GM19324 (cell line): ENCODE measurements around the gene TRIM72.
"Not testable (repeated sequence)": the region's sequence is repeated elsewhere in the genome, so short reads cannot be mapped to it uniquely, and the experiment has no call there.

Experiments
- ATAC-seq: cut with Tn5 transposase; IDR thresholded peaks from one replicate; pipeline ENCODE4 v1.9.1; 2021; ENCODE audit warnings: mild to moderate bottlenecking, moderate library complexity; ENCODE audit not compliant: unreplicated experiment, low FRiP score

Gene TRIM72

GRCh38 chr16:31213342-31213741 lies 577 bp upstream of the TRIM72 start:
- no peak for ATAC-seq

DNA sequence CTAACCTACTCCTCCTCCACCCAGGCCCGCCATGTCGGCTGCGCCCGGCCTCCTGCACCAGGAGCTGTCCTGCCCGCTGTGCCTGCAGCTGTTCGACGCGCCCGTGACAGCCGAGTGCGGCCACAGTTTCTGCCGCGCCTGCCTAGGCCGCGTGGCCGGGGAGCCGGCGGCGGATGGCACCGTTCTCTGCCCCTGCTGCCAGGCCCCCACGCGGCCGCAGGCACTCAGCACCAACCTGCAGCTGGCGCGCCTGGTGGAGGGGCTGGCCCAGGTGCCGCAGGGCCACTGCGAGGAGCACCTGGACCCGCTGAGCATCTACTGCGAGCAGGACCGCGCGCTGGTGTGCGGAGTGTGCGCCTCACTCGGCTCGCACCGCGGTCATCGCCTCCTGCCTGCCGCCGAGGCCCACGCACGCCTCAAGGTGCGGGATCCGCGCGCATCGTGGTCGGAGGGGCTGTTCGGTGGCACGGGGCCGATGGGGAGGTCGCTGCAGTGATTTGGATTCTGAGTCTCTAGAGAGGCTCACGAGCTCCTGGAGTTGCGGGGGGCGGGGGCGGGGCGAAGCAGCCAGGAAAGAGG lies 878 bp downstream of the TRIM72 start:
- ATAC-seq = no peak

DNA sequence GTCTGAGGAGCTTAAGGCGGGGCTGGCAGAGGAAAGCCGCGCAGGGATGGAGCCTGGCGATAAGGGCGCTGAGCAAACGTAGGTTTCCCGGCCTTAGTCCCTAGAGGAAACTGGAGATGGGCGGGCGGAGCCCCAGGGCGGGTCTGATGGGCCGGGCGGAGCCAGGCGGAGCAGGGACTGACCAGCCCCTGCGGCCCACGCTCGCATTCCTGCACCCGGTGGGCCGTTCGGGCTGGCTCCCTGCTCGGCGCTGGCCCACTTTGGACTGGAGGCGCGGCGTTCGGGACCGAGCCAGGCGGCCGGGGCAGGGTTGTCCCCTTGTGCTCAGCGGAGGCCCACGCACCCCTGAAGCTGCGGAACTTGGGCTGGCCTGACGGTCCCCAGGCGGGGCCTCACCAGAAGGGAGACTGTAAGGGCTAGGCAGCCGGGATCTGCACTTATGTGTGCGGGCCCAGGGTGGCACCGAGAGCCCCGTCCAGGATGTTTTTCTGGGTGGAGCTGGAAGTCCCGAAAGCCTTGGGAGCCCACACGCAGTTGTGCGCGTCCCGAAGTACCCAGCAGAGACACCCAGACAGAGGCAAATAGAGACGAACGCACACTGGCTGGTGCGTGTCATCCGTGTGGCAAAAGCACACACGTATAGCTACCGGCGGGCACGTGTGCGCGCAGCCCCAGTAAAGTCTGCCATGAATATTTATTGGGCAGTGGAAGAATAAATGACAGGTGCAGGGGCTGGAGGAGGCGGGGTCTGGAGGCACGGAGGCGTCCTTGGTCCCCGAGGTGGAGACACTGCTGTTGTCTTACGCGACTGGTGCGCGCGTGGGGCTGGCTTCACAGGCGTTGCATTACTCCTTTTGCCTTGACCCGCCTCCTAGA lies 1.6 kb downstream of the TRIM72 start:
- no peak for ATAC-seq

- no peak for ATAC-seq
Observed at GRCh38 chr16:31216422-31217135, 2.7 kb downstream of the TRIM72 start, which contains the start of gene PYDC1. Gene PYDC1, minus strand, starts transcription at chr16:31217135. Its CDS starts 107 bp downstream, at chr16:31217028.

DNA sequence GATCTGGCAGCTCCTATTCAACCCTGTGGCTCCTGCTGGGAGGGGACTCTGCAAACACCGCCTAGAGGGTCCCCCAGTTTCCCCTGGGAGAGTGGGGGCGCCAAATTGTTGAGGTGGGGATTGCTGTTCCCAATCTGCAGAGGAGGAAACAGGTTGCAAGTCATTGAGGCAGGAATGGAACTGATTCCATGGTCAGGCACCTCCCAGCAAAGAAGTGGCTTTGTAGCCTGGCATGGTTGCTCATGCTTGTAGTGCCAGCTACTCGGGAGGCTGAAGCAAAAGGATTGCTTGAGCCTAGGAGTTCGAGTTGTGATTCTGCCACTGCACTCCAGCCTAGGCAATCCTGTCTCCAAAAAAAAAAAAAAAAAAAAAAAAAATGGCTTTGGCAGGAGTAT lies 3.2 kb downstream of the TRIM72 start:
- no peak for ATAC-seq

GRCh38 chr16:31219154-31219741 lies 5.3 kb downstream of the TRIM72 start:
- ATAC-seq = no peak

- ATAC-seq = no peak
Observed at GRCh38 chr16:31221357-31222160, 7.6 kb downstream of the TRIM72 start.

DNA sequence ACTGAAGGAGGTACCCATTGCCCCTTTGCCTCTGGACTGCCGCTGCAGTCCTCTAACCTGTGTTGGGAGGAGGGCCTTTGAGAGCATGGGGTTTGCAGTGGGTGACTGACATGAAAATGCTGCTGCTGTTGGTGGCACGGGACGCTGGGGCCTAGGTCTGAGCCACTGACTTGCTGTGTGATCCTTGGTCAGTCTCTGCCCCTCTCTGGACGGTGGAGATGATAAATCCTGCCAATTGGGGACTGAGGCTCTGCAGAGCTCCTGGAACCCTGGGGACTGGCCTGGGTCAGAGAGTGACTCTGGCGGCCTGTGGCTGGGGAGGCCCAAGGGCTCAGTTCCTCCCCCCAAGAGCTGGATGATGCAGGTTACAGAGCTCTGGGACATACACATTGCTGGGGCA lies 9.1 kb downstream of the TRIM72 start:
- no peak for ATAC-seq

GRCh38 chr16:31224092-31224955 lies 10.4 kb downstream of the TRIM72 start:
- no peak for ATAC-seq

- no peak for ATAC-seq
Observed at GRCh38 chr16:31225193-31225592, 11.3 kb downstream of the TRIM72 start.

GRCh38 chr16:31228206-31228605 lies 14.3 kb downstream of the TRIM72 start:
- ATAC-seq = no peak

- ATAC-seq = no peak
Observed at GRCh38 chr16:31229501-31229900, 15.6 kb downstream of the TRIM72 start.

GRCh38 chr16:31238041-31238440 lies 24.1 kb downstream of the TRIM72 start:
- ATAC-seq = no peak

DNA sequence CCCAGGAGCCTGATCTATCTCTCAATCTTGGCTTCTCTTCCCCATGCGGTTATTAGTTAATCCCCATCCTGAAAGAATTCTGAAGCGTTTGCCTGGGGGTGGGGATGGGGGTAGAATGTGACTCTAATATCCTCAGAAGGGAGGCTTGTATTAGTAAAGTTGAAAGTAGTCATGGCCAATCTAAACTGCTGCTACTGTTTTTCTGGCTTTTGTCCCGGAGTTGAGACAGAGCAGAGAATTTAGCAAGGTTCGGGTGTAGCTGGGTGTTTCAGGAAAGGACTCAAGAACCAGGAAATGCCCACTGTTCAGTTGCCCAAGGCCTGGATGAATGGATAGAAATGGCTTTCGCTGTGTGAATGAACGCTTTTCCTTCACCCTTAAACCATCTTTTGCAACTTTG lies 28.3 kb downstream of the TRIM72 start:
- ATAC-seq = no peak

- ATAC-seq = no peak
Observed at GRCh38 chr16:31243734-31244670, 30.1 kb downstream of the TRIM72 start.

DNA sequence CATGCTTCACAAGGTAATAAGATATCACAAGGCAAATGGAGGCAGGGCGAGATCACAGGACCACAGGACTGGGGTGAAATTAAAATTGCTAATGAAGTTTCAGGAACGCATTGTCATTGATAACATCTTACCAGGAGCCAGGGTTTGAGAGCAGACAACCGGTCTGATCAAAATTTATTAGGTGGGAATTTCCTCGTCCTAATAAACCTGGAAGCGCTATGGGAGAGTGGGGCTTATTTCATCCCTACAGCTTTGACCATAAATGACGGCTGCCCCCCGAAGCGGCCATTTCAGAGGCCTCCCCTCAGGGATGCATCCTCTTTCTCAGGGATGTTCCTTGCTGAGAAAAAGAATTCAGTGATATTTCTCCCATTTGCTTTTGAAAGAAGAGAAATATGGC lies 31.7 kb downstream of the TRIM72 start:
- not testable (repeated sequence) for ATAC-seq

- ATAC-seq = no peak
Observed at GRCh38 chr16:31246296-31246695, 32.4 kb downstream of the TRIM72 start.

- ATAC-seq = no peak
Observed at GRCh38 chr16:31248344-31248743, 34.4 kb downstream of the TRIM72 start.
